Left cardiac atrium (tissue), 4 donors: ENCODE data around the gene LRP5. TPM values are rescaled to one million over a fixed set of nuclear protein-coding genes. Genes with fewer than 3 reads are reported as not detected.

ENCODE experiments used
- ATAC-seq, 2 donors: fragments of 200-7000 bp; cut with Tn5 transposase; one replicate each; pipeline ENCODE4 v1.9.1; 2020; ENCODE audit warnings: mild to moderate bottlenecking in 2 of 2, moderate library complexity in 2 of 2
- DNase-seq: peaks from one replicate; pipeline ENCODE4 v3.0.0-alpha.2; 2020
- intact Hi-C, 2 donors: fragments of 100-400 bp; cut with DNase I; formaldehyde crosslinking; loops; one replicate each; pipeline versions ENCODE4 v1.14.1 to v1.15.1; 2022 to 2023
- total RNA-seq, 2 donors: library from RNA; stranded (reverse); fragmentation: NEBNext Ultra II Directional; extraction: Animal tissue kit (Norgen Biotek cat#: 25700); gene quantifications; one replicate each; pipeline ENCODE4 v1.2.1, GENCODE V29; 2021
- donor health status: DM: no; HTN: yes; CAD: no.
- donor health status: DM: no; HTN: yes; CAD: no; lungs with severe emphysema.
- donor health status: DM: yes; HTN: yes; CAD: no.
- donor health status: Dilated cardiomyopathy.

Gene LRP5
- total RNA-seq, 2 donors from 2014 or later, result 53.4 to 60.3 TPM

DNA sequence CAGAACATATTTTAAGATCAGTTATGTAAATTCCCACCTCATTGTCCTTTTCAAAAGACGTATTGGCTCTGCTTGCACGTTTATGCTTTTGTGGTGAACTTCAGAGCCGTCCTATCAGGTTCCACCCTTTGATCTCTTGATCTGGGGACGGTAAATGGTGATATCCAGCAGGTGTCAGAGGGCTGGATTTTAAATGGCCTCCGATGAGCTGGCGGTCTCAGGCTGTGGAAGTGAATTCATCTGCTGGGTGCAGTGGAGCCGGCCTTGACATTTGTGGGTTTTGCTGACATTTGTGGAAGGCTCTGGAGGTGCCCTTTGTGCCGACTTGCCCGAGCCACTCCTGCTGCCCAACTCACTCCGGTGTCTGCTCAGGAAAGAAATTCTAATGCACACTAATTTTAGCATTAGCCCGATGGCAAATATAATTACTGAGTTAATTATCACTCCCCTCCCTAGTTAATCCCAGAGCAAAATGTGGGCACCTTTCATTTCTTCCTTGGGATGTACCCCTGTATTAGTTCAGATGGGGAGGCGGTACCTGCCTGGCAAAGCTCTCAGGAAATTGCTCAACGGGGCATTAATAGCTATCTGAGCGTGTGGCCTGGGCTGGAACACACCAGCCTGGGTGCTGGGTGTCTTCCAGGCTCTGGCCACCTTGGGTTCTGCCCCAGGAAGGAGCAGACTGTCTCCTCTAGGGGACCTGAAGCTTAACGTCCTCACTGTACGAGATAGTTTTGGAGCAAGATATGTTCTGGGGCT, 9.1 kb downstream of the LRP5 start:
- intact Hi-C loops, result no loop called here
- ATAC-seq (peak in 1 of 2 donors; percentile 3), DNase-seq (no peak)

- DNase-seq (no peak), ATAC-seq (peak in 1 of 2 donors; percentile 10)
- intact Hi-C loops, result no loop called here
Observed at GRCh38 chr11:68322052-68322430, 9.7 kb downstream of the LRP5 start.

DNA sequence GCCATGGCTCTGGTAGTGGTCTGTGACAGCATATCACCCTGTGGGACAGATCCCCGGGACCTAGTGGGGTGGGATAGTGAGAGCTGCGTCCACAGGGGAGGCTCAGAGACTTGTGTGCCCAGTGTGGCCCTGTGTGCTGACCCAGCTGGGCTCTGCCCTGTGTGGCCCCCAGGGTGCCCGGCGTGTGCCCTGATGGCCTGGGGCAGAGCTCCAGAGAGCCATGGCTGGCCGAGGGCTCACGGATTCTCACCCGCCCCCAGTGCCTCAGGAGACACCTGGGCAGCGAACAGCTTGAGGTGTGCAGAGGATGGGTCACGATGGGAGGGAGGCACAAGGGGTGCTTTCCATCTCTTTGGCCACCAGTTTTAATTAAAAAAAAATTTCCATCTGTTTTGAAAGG, 11.8 kb downstream of the LRP5 start:
- DNase-seq (no peak), ATAC-seq (no peak)
- intact Hi-C loops, result no loop called here

DNA sequence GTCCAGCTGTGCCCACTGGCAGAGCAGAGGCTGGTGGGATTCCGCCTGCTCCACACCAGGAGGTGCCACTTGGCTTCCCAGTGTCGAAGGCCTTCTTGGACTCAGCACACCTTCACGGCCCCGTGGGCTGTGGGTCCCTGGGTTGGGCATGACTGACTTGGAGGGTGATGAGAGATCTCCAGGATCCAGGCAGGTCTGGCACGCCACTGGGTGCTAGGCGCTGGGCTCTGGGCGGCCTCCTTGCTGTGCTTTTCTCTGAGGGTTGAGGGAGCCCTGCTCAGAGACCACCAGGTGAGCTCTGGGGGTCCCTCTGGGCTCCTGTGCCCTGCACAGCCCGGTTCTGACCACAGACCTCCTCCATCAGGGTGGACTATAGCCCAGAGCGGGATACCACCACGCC, 12.3 kb downstream of the LRP5 start:
- intact Hi-C loops, result no loop called here
- no peak for ATAC-seq

DNA sequence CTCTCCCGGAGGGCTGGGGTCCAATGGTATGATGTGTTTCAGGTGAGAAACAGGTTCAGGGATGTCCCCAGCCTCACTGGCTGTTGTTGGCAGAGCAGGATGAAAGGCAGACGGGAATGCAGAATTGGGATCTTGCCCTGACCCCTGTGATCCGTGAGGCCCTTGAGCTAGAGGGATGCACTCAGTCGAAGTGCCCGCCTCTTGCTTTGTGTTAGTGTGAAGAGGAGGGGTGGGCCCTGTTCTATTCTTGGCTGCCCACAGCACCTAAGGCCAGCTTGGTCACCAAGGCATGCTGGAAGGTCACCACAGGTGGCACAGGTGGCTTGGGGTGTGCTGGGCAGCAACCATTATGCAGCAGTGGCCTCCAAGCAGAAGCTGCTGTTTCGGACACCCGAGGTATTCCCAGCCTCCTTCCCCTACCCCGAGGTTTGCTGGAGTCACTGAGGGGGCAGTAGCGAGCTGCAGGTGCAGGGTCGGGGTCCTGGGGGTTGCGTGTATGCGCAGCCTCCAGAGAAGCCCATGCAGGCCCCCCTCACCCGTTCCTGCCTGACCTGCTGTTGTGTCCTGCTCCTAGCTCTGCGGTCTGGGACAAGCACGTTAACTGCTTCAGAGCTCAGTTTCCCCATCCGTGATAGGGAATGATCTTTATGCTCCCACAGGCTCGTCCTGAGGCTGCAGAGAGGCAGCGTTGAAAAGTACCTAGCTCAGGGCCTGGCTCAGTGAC, 13.0 kb downstream of the LRP5 start:
- intact Hi-C loops, result no loop called here
- ATAC-seq (peak in 1 of 2 donors; percentile 8), DNase-seq (no peak)

More for the DNA sequence above, 12.3 kb downstream of the LRP5 start:
- DNase-seq, result no peak

DNA sequence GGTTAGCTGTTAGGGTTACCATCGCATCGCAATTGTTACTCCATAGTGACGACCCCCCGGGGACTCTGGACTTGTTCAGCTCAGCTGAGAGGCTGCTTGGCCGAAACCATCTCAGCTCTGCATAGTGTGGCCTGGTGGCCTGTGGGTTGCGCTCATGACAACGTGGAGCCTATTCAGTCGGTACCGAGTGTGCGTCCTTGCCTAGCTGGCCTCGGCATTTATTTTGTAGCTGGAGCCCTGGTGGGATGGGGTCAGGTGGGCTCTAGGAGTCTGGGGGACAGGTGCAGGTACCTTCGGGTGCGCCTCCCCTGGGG, 13.5 kb downstream of the LRP5 start:
- no peak for ATAC-seq
- intact Hi-C loops, result no loop called here
- DNase-seq, result no peak

DNA sequence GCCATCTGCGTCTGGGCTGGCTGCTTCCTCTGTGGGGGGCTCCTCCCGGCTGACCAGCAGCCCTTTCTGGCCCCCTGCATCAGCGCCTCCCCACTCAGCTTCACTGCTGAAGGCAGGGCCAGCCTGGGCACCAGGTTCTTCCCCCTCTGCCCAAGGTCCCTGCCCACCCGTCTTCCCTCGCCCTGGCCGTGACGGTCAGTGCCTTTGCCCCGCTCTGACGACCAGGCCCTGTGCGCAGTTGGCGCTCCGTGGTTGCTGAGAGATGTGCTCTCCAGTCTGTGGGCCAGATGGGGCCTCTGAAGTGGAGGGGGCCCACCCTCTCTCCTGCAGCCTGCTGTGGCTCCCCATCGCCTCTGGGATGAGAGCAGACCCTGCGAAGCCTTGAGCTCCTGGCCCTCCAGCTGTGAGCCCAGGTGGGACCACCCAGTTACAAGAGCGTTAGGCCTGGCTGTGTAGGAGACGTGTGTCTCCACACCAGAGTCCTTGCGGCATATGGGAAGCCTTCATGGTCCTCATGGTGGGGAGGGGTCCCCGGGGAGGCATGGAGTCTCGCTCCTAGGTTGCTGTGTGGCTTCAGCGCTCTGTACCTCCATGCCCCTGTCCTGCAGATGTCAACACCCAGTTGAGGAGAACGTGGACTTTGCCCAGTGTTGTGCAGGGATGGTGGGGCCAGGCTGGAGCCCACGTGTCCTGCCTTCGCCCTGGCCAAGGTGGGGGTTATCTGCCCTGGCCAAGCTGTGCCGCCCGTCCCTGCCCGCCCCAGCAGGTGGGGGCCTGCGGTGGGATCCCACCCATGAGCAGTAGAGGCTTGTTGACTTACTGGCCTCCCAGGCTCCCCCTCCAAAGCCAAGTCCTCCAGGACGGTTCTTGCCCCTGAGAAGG, 14.2 kb downstream of the LRP5 start:
- no peak for DNase-seq
- intact Hi-C loops, result no loop called here
- ATAC-seq, result no peak

GRCh38 chr11:68327586-68328370, 15.4 kb downstream of the LRP5 start:
- no peak for ATAC-seq
- intact Hi-C loops, result no loop called here

DNA sequence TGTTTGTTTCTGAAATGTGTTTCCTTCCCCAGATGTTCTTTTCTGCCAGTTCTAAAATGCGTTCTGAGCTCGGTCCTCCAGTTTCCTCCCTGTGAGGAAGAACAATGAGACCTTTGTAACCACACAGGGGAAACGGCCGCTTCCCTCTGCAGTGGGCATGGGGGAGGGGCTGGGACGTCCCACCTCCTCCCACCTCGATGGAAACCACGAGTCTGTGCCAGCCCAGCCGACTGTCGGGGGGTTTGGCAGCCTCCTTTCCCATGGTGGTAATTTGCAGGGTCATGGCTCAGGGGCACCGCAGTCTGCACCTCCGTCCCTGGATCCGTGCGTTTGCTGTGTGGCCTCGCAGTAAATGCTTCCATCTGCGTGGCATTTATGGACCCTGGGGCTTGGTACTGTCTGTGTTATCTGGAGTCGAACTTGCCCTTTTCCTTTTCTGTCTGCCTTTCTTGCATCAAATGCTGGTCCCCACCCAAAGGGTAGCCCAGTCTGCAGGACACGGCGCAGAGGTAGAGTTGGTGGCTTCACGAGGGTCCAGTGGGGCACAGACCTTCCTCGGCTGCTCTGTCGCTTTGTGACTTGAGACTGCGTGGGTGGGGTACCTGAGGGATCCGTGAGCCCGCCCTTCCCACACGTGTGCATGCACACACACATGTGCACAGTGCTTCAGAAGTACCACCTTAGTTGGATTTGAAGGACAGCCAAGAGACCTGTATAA, 16.1 kb downstream of the LRP5 start:
- intact Hi-C loops, result no loop called here
- DNase-seq (peak; percentile 62), ATAC-seq (peak; percentile 17 to 50)

More at GRCh38 chr11:68327586-68328370, 15.4 kb downstream of the LRP5 start:
- no peak for DNase-seq

GRCh38 chr11:68329536-68329935, 17.1 kb downstream of the LRP5 start:
- ATAC-seq, result no peak
- intact Hi-C loops, result no loop called here

DNA sequence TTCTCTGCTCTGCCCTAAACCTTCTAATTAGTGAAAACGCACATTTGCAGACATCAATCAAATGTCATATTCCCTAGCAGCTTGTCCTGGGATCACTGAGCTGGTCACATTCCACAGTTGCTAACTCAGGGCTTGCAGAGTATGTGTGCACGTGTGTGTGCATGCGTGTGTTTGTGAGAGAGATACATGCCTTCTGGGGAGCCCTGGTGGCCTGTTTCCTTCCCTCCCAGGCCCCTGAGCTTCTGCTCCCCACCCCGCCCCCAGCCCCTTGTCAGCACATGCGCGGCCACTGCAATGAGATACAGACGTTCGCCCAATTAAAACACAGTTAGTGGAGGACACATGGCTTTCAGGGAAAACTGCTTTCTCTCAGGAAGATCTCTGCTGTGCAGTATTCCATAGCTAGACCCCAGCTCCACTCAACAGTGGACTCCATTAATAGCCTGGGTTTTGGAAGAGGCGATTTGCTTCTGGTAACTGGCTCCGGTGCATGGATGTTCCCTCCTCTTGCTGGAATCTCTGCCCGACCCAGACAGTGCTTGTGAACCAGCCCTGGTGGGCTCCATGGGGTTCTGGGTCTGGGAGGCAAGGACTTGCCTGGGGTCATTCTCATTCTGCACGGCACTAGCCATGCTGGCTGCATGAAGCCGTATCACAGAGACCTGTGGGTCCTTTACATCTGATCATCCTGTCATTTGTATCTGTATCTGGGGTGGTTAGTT, 17.7 kb downstream of the LRP5 start:
- intact Hi-C loops, result no loop called here
- ATAC-seq (peak in 1 of 2 donors; percentile 6), DNase-seq (no peak)

More at GRCh38 chr11:68329536-68329935, 17.1 kb downstream of the LRP5 start:
- no peak for DNase-seq

DNA sequence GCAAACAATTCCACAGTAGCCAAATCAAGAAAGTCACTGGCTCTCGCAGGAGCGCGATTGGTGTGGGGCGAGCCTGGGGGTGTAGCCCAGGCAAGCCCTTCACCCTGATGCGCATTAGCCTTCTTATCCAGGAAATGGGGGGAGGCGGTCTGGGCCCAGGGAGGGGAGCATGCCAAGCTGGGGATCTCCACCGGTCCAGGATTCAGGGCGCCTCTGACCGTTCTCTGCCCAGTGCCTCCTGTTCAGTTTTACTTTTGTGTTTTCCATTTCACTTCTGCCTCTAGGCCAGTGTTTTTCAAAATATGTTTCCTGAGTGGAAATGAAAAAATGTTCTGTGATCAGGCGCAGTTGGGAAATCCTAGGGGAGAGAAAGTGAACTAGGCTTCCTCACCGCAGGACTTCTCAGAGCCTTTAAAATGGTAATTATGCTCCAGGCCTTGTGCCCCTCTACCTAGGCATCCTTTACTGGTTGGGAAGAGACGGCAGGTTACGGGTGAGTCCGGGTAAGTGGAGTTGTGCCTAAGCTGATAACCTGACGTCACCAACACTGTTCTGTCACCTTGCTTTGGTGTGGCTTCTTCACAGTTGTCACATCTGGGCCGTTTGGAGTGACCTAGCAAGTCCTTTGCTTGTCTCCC, 18.4 kb downstream of the LRP5 start:
- ATAC-seq, result peak; percentile 13 to 23
- no peak for DNase-seq
- intact Hi-C loops, result no loop called here

GRCh38 chr11:68331338-68331947, 19.1 kb downstream of the LRP5 start:
- no peak for DNase-seq
- ATAC-seq, result peak; percentile 13 to 21
- intact Hi-C loops, result no loop called here

GRCh38 chr11:68332186-68332585, 19.8 kb downstream of the LRP5 start:
- DNase-seq, result no peak
- no peak for ATAC-seq
- intact Hi-C loops, result no loop called here

DNA sequence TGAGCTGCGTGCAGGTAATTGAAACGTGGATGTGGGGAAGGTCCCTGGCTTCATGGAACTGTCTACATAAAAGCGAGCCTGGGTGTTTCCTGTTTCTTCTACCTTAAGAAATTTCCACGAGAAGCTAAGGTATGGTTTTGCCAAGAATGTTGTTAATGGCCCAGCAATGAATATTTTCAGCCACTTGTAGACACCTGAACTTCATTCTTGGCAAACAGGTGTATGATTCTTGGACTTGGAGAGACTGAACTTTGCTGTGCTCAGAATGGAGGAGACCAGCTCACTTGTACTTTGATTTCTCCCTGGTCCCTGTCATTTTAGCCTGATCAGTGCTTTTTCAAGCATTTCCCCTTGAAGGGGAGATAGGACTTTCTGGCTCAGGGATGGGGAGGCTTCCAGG, 20.8 kb downstream of the LRP5 start:
- intact Hi-C loops, result no loop called here
- ATAC-seq (no peak), DNase-seq (no peak)

- intact Hi-C loops, result no loop called here
- ATAC-seq (no peak), DNase-seq (no peak)
Observed at GRCh38 chr11:68334923-68335322, 22.5 kb downstream of the LRP5 start.

GRCh38 chr11:68335683-68336082, 23.3 kb downstream of the LRP5 start:
- DNase-seq, result no peak
- ATAC-seq, result peak; percentile 28 to 49
- intact Hi-C loops, result no loop called here
